Activated naive CD8-positive, alpha-beta T cell treated with anti-CD3 and anti-CD28 coated beads, Interleukin-2, amount 50 U/mL, for 16 hours (primary cell): Measurements from ENCODE around the gene ACSM5.
"Not testable (repeated sequence)": the region's sequence is repeated elsewhere in the genome, so short reads cannot be mapped to it uniquely, and the experiment has no call there.

Source experiments
- DNase-seq: peaks from one replicate; pipeline ENCODE4 v3.0.0-alpha.2; 2020; ENCODE audit warnings: low read depth, low spot score

The ACSM5 gene

GRCh38 chr16:20398603-20399002 is 10.7 kb upstream of the ACSM5 start:
- no peak for DNase-seq

GRCh38 chr16:20399185-20399584 is 10.1 kb upstream of the ACSM5 start:
- DNase-seq = no peak

GRCh38 chr16:20401066-20401465 is 8.3 kb upstream of the ACSM5 start:
- no peak for DNase-seq

- DNase-seq = no peak
These were observed 7.8 kb upstream of the ACSM5 start for GRCh38 chr16:20401475-20402016.

GRCh38 chr16:20402651-20403050 is 6.7 kb upstream of the ACSM5 start:
- DNase-seq = no peak

GRCh38 chr16:20404637-20405036 is 4.7 kb upstream of the ACSM5 start, which contains the start of gene PDILT:
Gene PDILT (minus strand): TSS chr16:20404737. CDS start chr16:20399300, 5,437 bp downstream.
- no peak for DNase-seq

GRCh38 chr16:20410121-20410723 is 888 bp downstream of the ACSM5 start:
- DNase-seq = no peak

GRCh38 chr16:20411055-20411454 is 1.7 kb downstream of the ACSM5 start:
- DNase-seq = no peak

GRCh38 chr16:20415541-20415940 is 6.2 kb downstream of the ACSM5 start:
- no peak for DNase-seq

GRCh38 chr16:20419093-20419492 is 9.8 kb downstream of the ACSM5 start:
- DNase-seq = not testable (repeated sequence)

- DNase-seq = not testable (repeated sequence)
These were observed 12.4 kb downstream of the ACSM5 start for GRCh38 chr16:20421748-20422147.

GRCh38 chr16:20423772-20424128 is 14.4 kb downstream of the ACSM5 start:
- not testable (repeated sequence) for DNase-seq

- no peak for DNase-seq
These were observed 15.0 kb downstream of the ACSM5 start for GRCh38 chr16:20424129-20424866.

- not testable (repeated sequence) for DNase-seq
These were observed 18.1 kb downstream of the ACSM5 start for GRCh38 chr16:20427401-20427797.

GRCh38 chr16:20429499-20429898 is 20.2 kb downstream of the ACSM5 start:
- DNase-seq = not testable (repeated sequence)

- DNase-seq = not testable (repeated sequence)
These were observed 21.1 kb downstream of the ACSM5 start for GRCh38 chr16:20430480-20430879.

GRCh38 chr16:20430948-20431347 is 21.6 kb downstream of the ACSM5 start:
- no peak for DNase-seq

- DNase-seq = not testable (repeated sequence)
These were observed 29.6 kb downstream of the ACSM5 start for GRCh38 chr16:20438950-20439349.

GRCh38 chr16:20439820-20440231 is 30.5 kb downstream of the ACSM5 start:
- not testable (repeated sequence) for DNase-seq

GRCh38 chr16:20440731-20441130 is 31.4 kb downstream of the ACSM5 start:
- DNase-seq = not testable (repeated sequence)

- no peak for DNase-seq
These were observed 31.9 kb downstream of the ACSM5 start for GRCh38 chr16:20441191-20441590.

GRCh38 chr16:20441859-20442258 is 32.5 kb downstream of the ACSM5 start:
- DNase-seq = not testable (repeated sequence)
